ENCODE results near the gene PPP6R1. TPM values are rescaled to one million over a fixed set of nuclear protein-coding genes. Genes with fewer than 3 reads are reported as not detected.

Gene PPP6R1
- total RNA-seq, 1 donor from 2014 or later = 220 TPM

GRCh38 chr19:55265723-55266386 lies 7.0 kb upstream of the PPP6R1 start:
- Mint-ChIP-seq H3K9me3 (peaks cover 2% of the 10 kb centered on the region), H3K27me3 (no peaks in the 10 kb centered on the region), H3K27ac (no peak overlapping the region), H3K4me1 (peaks cover 2% of the 10 kb centered on the region), H3K4me3 (no peak overlapping the region), H3K36me3 (ENCODE audit: low read depth) (peaks cover 29% of the 10 kb centered on the region)
- no peak for TF ChIP-seq CTCF (IDR thresholded peaks at IDR 0.05)
- CTCF ChIA-PET = no interaction called here
- POLR2A ChIA-PET = no interaction called here
- no peak for ATAC-seq (ENCODE audit: low read depth)
- DNase-seq = no peak
- intact Hi-C loops (cut with micrococcal nuclease) = no loop called here

- intact Hi-C loops (cut with micrococcal nuclease) = no loop called here
- no peaks in the 10 kb centered on the region for H3K27me3 Mint-ChIP-seq
- CTCF ChIA-PET = no interaction called here
- peaks cover 2% of the 10 kb centered on the region for H3K9me3 Mint-ChIP-seq
- no peak overlapping the region for H3K4me3 Mint-ChIP-seq
- ATAC-seq (ENCODE audit: low read depth) (no peak), DNase-seq (no peak)
- POLR2A ChIA-PET = no interaction called here
- TF ChIP-seq CTCF (IDR thresholded peaks at IDR 0.05) = no peak
- no peak overlapping the region for H3K27ac Mint-ChIP-seq
- peaks cover 5% of the 10 kb centered on the region for H3K4me1 Mint-ChIP-seq
- H3K36me3 Mint-ChIP-seq (ENCODE audit: low read depth) = peaks cover 22% of the 10 kb centered on the region
Observed at GRCh38 chr19:55265173-55265572, 6.4 kb upstream of the PPP6R1 start.

- no peak overlapping the region for H3K4me3 Mint-ChIP-seq
- POLR2A ChIA-PET = interaction anchor here (1.0 kb wide), 1 partner anchor 10 kb away, joined by 3 read pairs; no protein-coding TSS in a partner anchor
- no peak for TF ChIP-seq CTCF (IDR thresholded peaks at IDR 0.05)
- H3K27ac Mint-ChIP-seq = no peak overlapping the region
- intact Hi-C loops (cut with micrococcal nuclease) = no loop called here
- peaks cover 8% of the 10 kb centered on the region for H3K4me1 Mint-ChIP-seq
- peaks cover 16% of the 10 kb centered on the region for H3K36me3 Mint-ChIP-seq (ENCODE audit: low read depth)
- peaks cover 2% of the 10 kb centered on the region for H3K9me3 Mint-ChIP-seq
- DNase-seq = no peak
- no peak for ATAC-seq (ENCODE audit: low read depth)
- CTCF ChIA-PET = no interaction called here
- H3K27me3 Mint-ChIP-seq = no peaks in the 10 kb centered on the region
Observed at GRCh38 chr19:55264531-55264930, 5.7 kb upstream of the PPP6R1 start.

GRCh38 chr19:55262359-55262758 lies 3.5 kb upstream of the PPP6R1 start:
- CTCF ChIA-PET = no interaction called here
- Mint-ChIP-seq H3K4me1 (peaks cover 19% of the 10 kb centered on the region), H3K27ac (no peak overlapping the region), H3K9me3 (peaks cover 2% of the 10 kb centered on the region), H3K36me3 (ENCODE audit: low read depth) (peaks cover 15% of the 10 kb centered on the region), H3K4me3 (no peak overlapping the region), H3K27me3 (no peaks in the 10 kb centered on the region)
- ATAC-seq (ENCODE audit: low read depth) (no peak), DNase-seq (no peak)
- POLR2A ChIA-PET = interaction anchor here (12.3 kb wide), 1 partner anchor 16 kb away, joined by 277 read pairs; the partner anchor contains the start of genes BRSK1 and HSPBP1
- no peak for TF ChIP-seq CTCF (IDR thresholded peaks at IDR 0.05)
- intact Hi-C loops (cut with micrococcal nuclease) = no loop called here

- Mint-ChIP-seq H3K4me1 (peaks cover 26% of the 10 kb centered on the region), H3K4me3 (no peak overlapping the region), H3K27ac (no peak overlapping the region), H3K9me3 (peaks cover 2% of the 10 kb centered on the region), H3K36me3 (ENCODE audit: low read depth) (peaks cover 20% of the 10 kb centered on the region), H3K27me3 (no peaks in the 10 kb centered on the region)
- DNase-seq = no peak
- ChIA-PET POLR2A (interaction anchor here (0.7 to 12.3 kb wide), 2 partner anchors 17 to 393 kb away, joined by 4 to 277 read pairs; partner anchors contain the start of genes BRSK1 and HSPBP1), CTCF (no interaction called here)
- intact Hi-C loops (cut with micrococcal nuclease) = no loop called here
- ATAC-seq (ENCODE audit: low read depth) = no peak
- TF ChIP-seq CTCF (IDR thresholded peaks at IDR 0.05) = no peak
Observed at GRCh38 chr19:55261671-55262126, 2.9 kb upstream of the PPP6R1 start.

Data from activated B cell treated with CpG ODN at 0.5 μM for 24 hours (primary cell).